H9 (cell line): ENCODE data around the gene INPP5J. TPM values are rescaled to one million over a fixed set of nuclear protein-coding genes. Genes with fewer than 3 reads are reported as not detected.
"Not testable (repeated sequence)": the region's sequence is repeated elsewhere in the genome, so short reads cannot be mapped to it uniquely, and the experiment has no call there.

Experiments
- DNase-seq: peaks from one replicate; pipeline ENCODE4 v3.0.0-alpha.2; 2017
- H2AFZ ChIP-seq: one replicate; pipeline ENCODE4 v1.6.1; 2013; ENCODE audit warnings: mild to moderate bottlenecking, low read length, control low read depth, moderate library complexity
- H2AK5ac ChIP-seq: 2 replicates; pipeline ENCODE4 v1.6.1; 2013; ENCODE audit warnings: low read length, control low read depth, mixed read lengths; ENCODE audit not compliant: insufficient read length
- H2BK120ac ChIP-seq: one replicate; pipeline ENCODE4 v1.6.1; 2013; ENCODE audit warnings: low read depth, mild to moderate bottlenecking, low read length, control low read depth, inconsistent platforms; ENCODE audit not compliant: poor library complexity, severe bottlenecking
- H2BK12ac ChIP-seq: 2 replicates; pipeline ENCODE4 v1.6.1; 2013; ENCODE audit warnings: low read length, control low read depth, mixed read lengths, low read depth; ENCODE audit not compliant: insufficient read length
- H2BK15ac ChIP-seq: 2 replicates; pipeline ENCODE4 v1.6.1; 2013; ENCODE audit warnings: low read depth, low read length, control low read depth
- H2BK20ac ChIP-seq: one replicate; pipeline ENCODE4 v1.6.1; 2013; ENCODE audit warnings: low read depth, mild to moderate bottlenecking, low read length, control low read depth, inconsistent platforms; ENCODE audit not compliant: poor library complexity, severe bottlenecking
- H2BK5ac ChIP-seq: 2 replicates; pipeline ENCODE4 v1.6.1; 2013; ENCODE audit warnings: low read length, control low read depth, mixed read lengths; ENCODE audit not compliant: insufficient read length
- H3K14ac ChIP-seq: 2 replicates; pipeline ENCODE4 v1.6.1; 2013; ENCODE audit warnings: low read length, control low read depth; ENCODE audit not compliant: insufficient read depth
- H3K18ac ChIP-seq: 2 replicates; pipeline ENCODE4 v1.6.1; 2013; ENCODE audit warnings: low read depth, mild to moderate bottlenecking, mixed read lengths, low read length, control low read depth; ENCODE audit not compliant: insufficient read length
- H3K23ac ChIP-seq: 2 replicates; pipeline ENCODE4 v1.6.1; 2013; ENCODE audit warnings: low read length, control low read depth, mixed read lengths, low read depth; ENCODE audit not compliant: insufficient read length
- H3K23me2 ChIP-seq: 2 replicates; pipeline ENCODE4 v1.6.1; 2013; ENCODE audit warnings: low read depth, mild to moderate bottlenecking, mixed read lengths, low read length, control low read depth; ENCODE audit not compliant: insufficient read length, poor library complexity, severe bottlenecking
- H3K27ac ChIP-seq: 2 replicates; pipeline ENCODE4 v1.5.1; 2013; ENCODE audit warnings: low read length, control low read depth, mixed read lengths, low read depth; ENCODE audit not compliant: insufficient read length
- H3K27me3 ChIP-seq: 2 replicates; pipeline ENCODE4 v1.6.1; 2013; ENCODE audit warnings: low read length, control low read depth, inconsistent platforms; ENCODE audit not compliant: insufficient read depth
- H3K4ac ChIP-seq: 2 replicates; pipeline ENCODE4 v1.6.1; 2013; ENCODE audit warnings: low read depth, mild to moderate bottlenecking, control low read depth, inconsistent platforms, low read length, moderate library complexity
- H3K4me1 ChIP-seq: 2 replicates; pipeline ENCODE4 v1.6.1; 2013; ENCODE audit warnings: low read length, control low read depth, inconsistent platforms; ENCODE audit not compliant: insufficient read depth
- H3K4me2 ChIP-seq: 2 replicates; pipeline ENCODE4 v1.6.1; 2013; ENCODE audit warnings: low read length, control low read depth, mixed read lengths; ENCODE audit not compliant: insufficient read length, insufficient read depth
- H3K56ac ChIP-seq: 2 replicates; pipeline ENCODE4 v1.6.1; 2013; ENCODE audit warnings: low read depth, mild to moderate bottlenecking, mixed read lengths, low read length, control low read depth; ENCODE audit not compliant: insufficient read length
- H3K79me1 ChIP-seq: 2 replicates; pipeline ENCODE4 v1.6.1; 2013; ENCODE audit warnings: low read depth, mild to moderate bottlenecking, moderate library complexity, low read length, control low read depth, inconsistent platforms; ENCODE audit not compliant: insufficient read depth, poor library complexity, severe bottlenecking
- H3K79me2 ChIP-seq: 2 replicates; pipeline ENCODE4 v1.6.1; 2013; ENCODE audit warnings: low read length, control low read depth, inconsistent platforms; ENCODE audit not compliant: insufficient read depth
- H3K9ac ChIP-seq: 2 replicates; pipeline ENCODE4 v1.6.1; 2013; ENCODE audit warnings: low read length, control low read depth, mixed read lengths; ENCODE audit not compliant: insufficient read length; ENCODE audit errors: extremely low read depth
- H3K9me3 ChIP-seq: one replicate; pipeline ENCODE4 v1.6.1; 2013; ENCODE audit warnings: low read depth, low read length, inconsistent platforms; ENCODE audit not compliant: control insufficient read depth
- H3T11ph ChIP-seq: one replicate; pipeline ENCODE4 v1.6.1; 2013; ENCODE audit warnings: mild to moderate bottlenecking, low read length, control low read depth, inconsistent platforms
- H4K20me1 ChIP-seq: one replicate; pipeline ENCODE4 v1.6.1; 2013; ENCODE audit not compliant: control insufficient read depth, insufficient read length, insufficient read depth
- H4K5ac ChIP-seq: 2 replicates; pipeline ENCODE4 v1.6.1; 2013; ENCODE audit warnings: low read depth, mild to moderate bottlenecking, mixed read lengths, low read length, control low read depth; ENCODE audit not compliant: insufficient read length
- H4K8ac ChIP-seq: replicated peaks from 2 replicates; pipeline ENCODE4 v1.6.1; 2013; ENCODE audit warnings: low read length, control low read depth, mixed read lengths, low read depth; ENCODE audit not compliant: insufficient read length
- H4K91ac ChIP-seq: 2 replicates; pipeline ENCODE4 v1.6.1; 2013; ENCODE audit warnings: low read depth, mild to moderate bottlenecking, moderate library complexity, mixed read lengths, low read length, control low read depth; ENCODE audit not compliant: insufficient read length
- H3K27ac Mint-ChIP-seq, 3 experiments: 2 replicates in 2 of 3; 3 replicates in 1 of 3; pipeline ENCODE4 v1.8.0; 2020 to 2021; ENCODE audit warnings: mixed read lengths in 3 of 3, mild to moderate bottlenecking in 1 of 3, moderate library complexity in 1 of 3
- H3K27me3 Mint-ChIP-seq: 2 replicates; pipeline ENCODE4 v1.8.0; 2021; ENCODE audit warnings: low read depth, mild to moderate bottlenecking, moderate library complexity, mixed read lengths
- H3K36me3 Mint-ChIP-seq, 3 experiments: 2 replicates in 2 of 3; 3 replicates in 1 of 3; pipeline ENCODE4 v1.8.0; 2020 to 2021; ENCODE audit warnings: low read depth in 3 of 3, mixed read lengths in 3 of 3; ENCODE audit not compliant: insufficient read depth in 1 of 3
- H3K4me1 Mint-ChIP-seq, 2 experiments: 2 replicates each; pipeline ENCODE4 v1.8.0; 2020; ENCODE audit warnings: mixed read lengths in 2 of 2
- H3K4me3 Mint-ChIP-seq, 2 experiments: 2 replicates in 1 of 2; 3 replicates in 1 of 2; pipeline ENCODE4 v1.8.0; 2020 to 2021; ENCODE audit warnings: mild to moderate bottlenecking in 2 of 2, mixed read lengths in 2 of 2, moderate library complexity in 1 of 2
- H3K9me3 Mint-ChIP-seq, 2 experiments: 2 replicates in 1 of 2; 3 replicates in 1 of 2; pipeline ENCODE4 v1.8.0; 2020; ENCODE audit warnings: mild to moderate bottlenecking in 2 of 2, mixed read lengths in 2 of 2, moderate library complexity in 1 of 2
- WGBS: extraction: QIAGEN DNeasy Blood & Tissue Kit; methylation state at CpG from one replicate; pipeline ENCODE4 v1.1.7; 2013; ENCODE audit warnings: missing lambda C conversion rate, low lambda C conversion rate, mixed read lengths; ENCODE audit not compliant: insufficient read length; ENCODE audit errors: extremely low coverage; 5-methylcytosine and 5-hydroxymethylcytosine counted together
- total RNA-seq: library from RNA; stranded (reverse); gene quantifications from 2 replicates; pipeline ENCODE4 v1.2.1, GENCODE V29; 2021
- TF ChIP-seq, protein P1 (sequence below): fragments of 200-600 bp; sonication (generic); conservative IDR thresholded peaks from 3 replicates; pipeline ENCODE4 v1.8.0; 2021; ENCODE audit warnings: antibody characterized with exemption, mild to moderate bottlenecking

The INPP5J gene
- total RNA-seq, 1 experiment from 2014 or later, result 4.9 TPM

DNA sequence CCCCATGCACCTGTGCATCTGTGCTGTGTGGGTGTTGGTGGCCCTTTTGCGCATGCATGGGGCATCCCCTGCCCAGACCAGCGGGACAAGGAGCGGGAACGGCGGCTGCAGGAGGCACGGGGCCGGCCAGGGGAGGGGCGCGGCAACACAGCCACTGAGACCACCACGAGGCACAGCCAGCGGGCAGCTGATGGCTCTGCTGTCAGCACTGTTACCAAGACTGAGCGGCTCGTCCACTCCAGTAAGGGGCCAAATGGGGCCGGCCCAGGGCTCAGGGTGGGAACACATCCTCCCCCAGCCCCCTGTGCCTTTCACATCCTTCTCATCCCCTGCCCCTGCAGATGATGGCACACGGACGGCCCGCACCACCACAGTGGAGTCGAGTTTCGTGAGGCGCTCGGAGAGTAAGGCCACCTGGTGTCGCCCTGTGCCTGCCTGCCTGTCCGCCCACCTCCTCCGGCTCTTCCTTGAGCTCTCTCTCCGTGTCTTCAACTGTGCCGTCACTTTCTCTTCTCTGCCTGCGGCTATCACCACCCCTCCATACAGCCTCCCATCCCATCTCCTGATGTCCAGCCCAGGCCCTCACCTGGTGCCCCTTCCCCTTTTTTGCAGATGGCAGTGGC is 26.0 kb upstream of the INPP5J start:
- Mint-ChIP-seq H3K4me3 (no peak overlapping the region; a peak in 1 of 5 replicates), H3K36me3 (peaks cover 3 to 10% (median 3%) of the 10 kb centered on the region in 3 experiments; a peak in 4 of 7 replicates), H3K27me3 (no peaks in the 10 kb centered on the region), H3K4me1 (peaks cover 4 to 25% of the 10 kb centered on the region in 2 experiments), H3K27ac (no peak overlapping the region), H3K9me3 (no peaks in the 10 kb centered on the region; a peak in 1 of 5 replicates)
- Histone ChIP-seq H4K91ac (no peak overlapping the region), H4K8ac (no peak overlapping the region), H3K4me1 (0 out of 2 replicates have a peak, but pooled peaks cover 3% of the 10 kb centered on the region), H3K23ac (no peak overlapping the region), H3T11ph (no peak overlapping the region), H2BK120ac (no peak overlapping the region), H4K5ac (no peak overlapping the region), H3K27ac (no peak overlapping the region), H3K23me2 (peaks cover 6% of the 10 kb centered on the region), H2BK20ac (no peak overlapping the region), H3K79me2 (no peaks in the 10 kb centered on the region), H3K9ac (no peak overlapping the region), H3K9me3 (no peaks in the 10 kb centered on the region), H3K79me1 (no peaks in the 10 kb centered on the region), H4K20me1 (no peaks in the 10 kb centered on the region), H2BK12ac (no peak overlapping the region), H2BK5ac (no peak overlapping the region), H3K18ac (no peak overlapping the region), H3K56ac (no peak overlapping the region), H3K27me3 (no peaks in the 10 kb centered on the region), H3K4ac (no peak overlapping the region), H2AFZ (no peak overlapping the region), H2BK15ac (no peak overlapping the region), H2AK5ac (no peak overlapping the region), H3K14ac (no peak overlapping the region; the same call in 1 of the 2 replicates), H3K4me2 (no peak overlapping the region)
- TF ChIP-seq, protein P1, sequence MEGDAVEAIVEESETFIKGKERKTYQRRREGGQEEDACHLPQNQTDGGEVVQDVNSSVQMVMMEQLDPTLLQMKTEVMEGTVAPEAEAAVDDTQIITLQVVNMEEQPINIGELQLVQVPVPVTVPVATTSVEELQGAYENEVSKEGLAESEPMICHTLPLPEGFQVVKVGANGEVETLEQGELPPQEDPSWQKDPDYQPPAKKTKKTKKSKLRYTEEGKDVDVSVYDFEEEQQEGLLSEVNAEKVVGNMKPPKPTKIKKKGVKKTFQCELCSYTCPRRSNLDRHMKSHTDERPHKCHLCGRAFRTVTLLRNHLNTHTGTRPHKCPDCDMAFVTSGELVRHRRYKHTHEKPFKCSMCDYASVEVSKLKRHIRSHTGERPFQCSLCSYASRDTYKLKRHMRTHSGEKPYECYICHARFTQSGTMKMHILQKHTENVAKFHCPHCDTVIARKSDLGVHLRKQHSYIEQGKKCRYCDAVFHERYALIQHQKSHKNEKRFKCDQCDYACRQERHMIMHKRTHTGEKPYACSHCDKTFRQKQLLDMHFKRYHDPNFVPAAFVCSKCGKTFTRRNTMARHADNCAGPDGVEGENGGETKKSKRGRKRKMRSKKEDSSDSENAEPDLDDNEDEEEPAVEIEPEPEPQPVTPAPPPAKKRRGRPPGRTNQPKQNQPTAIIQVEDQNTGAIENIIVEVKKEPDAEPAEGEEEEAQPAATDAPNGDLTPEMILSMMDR, result no peak
- peak; percentile 70 for DNase-seq
- no CpG with 5 or more reads among the region's 27 CpGs for WGBS

DNA sequence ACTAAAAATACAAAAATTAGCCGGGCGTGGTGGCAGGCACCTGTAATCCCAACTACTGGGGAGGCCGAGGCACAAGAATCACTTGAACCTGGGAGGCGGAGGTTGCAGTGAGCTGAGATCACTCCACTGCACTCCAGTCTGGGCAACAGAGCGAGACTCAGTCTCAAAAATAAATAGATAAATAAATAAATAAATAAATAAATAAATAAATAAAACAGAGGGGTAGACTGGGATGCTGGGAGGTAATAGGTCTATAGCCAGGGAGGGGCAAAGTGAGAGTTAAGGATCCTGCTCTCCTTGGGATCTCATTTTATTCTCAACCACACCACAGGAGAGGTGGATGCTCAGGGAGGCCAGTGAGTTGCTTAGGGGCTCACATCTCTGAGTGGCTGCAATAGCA is 25.2 kb upstream of the INPP5J start:
- not testable (repeated sequence) for H3K4ac ChIP-seq, H4K91ac ChIP-seq, H3K56ac ChIP-seq, H4K8ac ChIP-seq, H3K79me1 ChIP-seq, H3K4me1 ChIP-seq, H3K4me3 Mint-ChIP-seq, H3K23ac ChIP-seq, H4K5ac ChIP-seq, H3K18ac ChIP-seq, H3K27me3 Mint-ChIP-seq, H3K36me3 Mint-ChIP-seq, H2BK12ac ChIP-seq, H3K23me2 ChIP-seq, H2BK20ac ChIP-seq, H3K27me3 ChIP-seq, H3K27ac ChIP-seq, H2AK5ac ChIP-seq, H2BK120ac ChIP-seq, H4K20me1 ChIP-seq, H3K9me3 Mint-ChIP-seq, H2BK15ac ChIP-seq, H3K14ac ChIP-seq, H3K9ac ChIP-seq, DNase-seq, H2BK5ac ChIP-seq, H2AFZ ChIP-seq, H3T11ph ChIP-seq, H3K79me2 ChIP-seq, H3K4me2 ChIP-seq, H3K27ac Mint-ChIP-seq, H3K9me3 ChIP-seq
- WGBS, result no CpG with 5 or more reads among the region's 5 CpGs
- peaks cover 4 to 26% of the 10 kb centered on the region in 2 experiments for H3K4me1 Mint-ChIP-seq
